HG02759 (cell line): ENCODE results near the gene SGCG.

ENCODE experiments used
- ATAC-seq: cut with Tn5 transposase; IDR thresholded peaks from one replicate; pipeline ENCODE4 v1.9.1; 2021; ENCODE audit warnings: mild to moderate bottlenecking, moderate library complexity; ENCODE audit not compliant: unreplicated experiment

Gene SGCG

GRCh38 chr13:23323946-23324709 is 143.3 kb downstream of the SGCG start:
- ATAC-seq = no peak

- ATAC-seq = no peak
Measured at GRCh38 chr13:23325191-23325590, 144.4 kb downstream of the SGCG start.

GRCh38 chr13:23330356-23330755 is 149.6 kb downstream of the SGCG start:
- no peak for ATAC-seq

- no peak for ATAC-seq
Measured at GRCh38 chr13:23339225-23339624, 158.4 kb downstream of the SGCG start.

- ATAC-seq = no peak
Measured at GRCh38 chr13:23344931-23345595, 164.3 kb downstream of the SGCG start.

GRCh38 chr13:23347601-23348000 is 166.8 kb downstream of the SGCG start:
- no peak for ATAC-seq

- no peak for ATAC-seq
Measured at GRCh38 chr13:23348262-23349127, 167.7 kb downstream of the SGCG start.

GRCh38 chr13:23349161-23349897 is 168.6 kb downstream of the SGCG start:
- no peak for ATAC-seq

- ATAC-seq = no peak
Measured at GRCh38 chr13:23350009-23350408, 169.2 kb downstream of the SGCG start.

GRCh38 chr13:23352161-23352560 is 171.4 kb downstream of the SGCG start:
- no peak for ATAC-seq

GRCh38 chr13:23354520-23354919 is 173.7 kb downstream of the SGCG start:
- ATAC-seq = no peak

GRCh38 chr13:23356368-23356767 is 175.6 kb downstream of the SGCG start:
- no peak for ATAC-seq

GRCh38 chr13:23357349-23357748 is 176.6 kb downstream of the SGCG start:
- ATAC-seq = no peak

- ATAC-seq = no peak
Measured at GRCh38 chr13:23359882-23360281, 179.1 kb downstream of the SGCG start.

- no peak for ATAC-seq
Measured at GRCh38 chr13:23365652-23366051, 184.9 kb downstream of the SGCG start.

GRCh38 chr13:23367907-23368306 is 187.1 kb downstream of the SGCG start:
- no peak for ATAC-seq

- no peak for ATAC-seq
Measured at GRCh38 chr13:23372264-23372906, 191.6 kb downstream of the SGCG start.
